ENCODE results near the gene NAPB. TPM values are rescaled to one million over a fixed set of nuclear protein-coding genes. Genes with fewer than 3 reads are reported as not detected.

Gene NAPB
- total RNA-seq, 1 experiment from 2014 or later, result 5.8 TPM

- intact Hi-C loops (cut with micrococcal nuclease; ENCODE audit: unreplicated experiment) (loop anchor here (10.0 kb wide), 1 partner anchor 278 kb away; no protein-coding TSS in a partner anchor), in situ Hi-C loops (cut with HindIII; ENCODE audit: low pct_unique_long_range_greater_than_20kb, low sequenced_read_pairs) (no loop called here)
- Histone ChIP-seq H3K27me3 (ENCODE audit: control insufficient read depth, insufficient read depth, low read length) (no peaks in the 10 kb centered on the region), H3K4me1 (ENCODE audit: control insufficient read depth, insufficient read depth, low read length) (no peaks in the 10 kb centered on the region), H3K9me3 (ENCODE audit: control insufficient read depth, insufficient read depth, low read depth, low read length) (no peaks in the 10 kb centered on the region), H3K4me3 (ENCODE audit: low read depth in 2 of 2, low read length in 2 of 2) (no peak overlapping the region), H3K36me3 (ENCODE audit: control insufficient read depth, insufficient read depth, low read length) (no peaks in the 10 kb centered on the region), H3K27ac (ENCODE audit: low read length) (no peak overlapping the region)
- POLR2A ChIA-PET, result no interaction called here
- no TSS peak for BruUV-seq (replicated peaks)
- DNase-seq (ENCODE audit: low read depth, low spot score), result no peak
- ATAC-seq, result no peak
- TF ChIP-seq CTCF (IDR thresholded peaks at IDR 0.05), result no peak
- no peak for TF ChIP-seq REST (IDR thresholded peaks at IDR 0.05; ENCODE audit: insufficient read depth in 1 of 2, low read depth in 2 of 2, low read length in 1 of 2)
- TF ChIP-seq TCF7L2 (IDR thresholded peaks at IDR 0.05; ENCODE audit: low read depth, low read length), result no peak
- CTCF ChIA-PET, result no interaction called here
These were observed 88.8 kb downstream of the NAPB start for GRCh38 chr20:23332467-23332866.

GRCh38 chr20:23331450-23332350 lies 89.6 kb downstream of the NAPB start:
- in situ Hi-C loops (cut with HindIII; ENCODE audit: low pct_unique_long_range_greater_than_20kb, low sequenced_read_pairs), result no loop called here
- BruUV-seq (replicated peaks), result no TSS peak
- POLR2A ChIA-PET, result no interaction called here
- Histone ChIP-seq H3K27ac (ENCODE audit: low read length) (no peak overlapping the region), H3K4me1 (ENCODE audit: control insufficient read depth, insufficient read depth, low read length) (no peaks in the 10 kb centered on the region), H3K4me3 (ENCODE audit: low read depth in 2 of 2, low read length in 2 of 2) (no peak overlapping the region), H3K9me3 (ENCODE audit: control insufficient read depth, insufficient read depth, low read depth, low read length) (no peaks in the 10 kb centered on the region), H3K27me3 (ENCODE audit: control insufficient read depth, insufficient read depth, low read length) (no peaks in the 10 kb centered on the region), H3K36me3 (ENCODE audit: control insufficient read depth, insufficient read depth, low read length) (no peaks in the 10 kb centered on the region)
- no peak for DNase-seq (ENCODE audit: low read depth, low spot score)
- no peak for ATAC-seq
- CTCF ChIA-PET, result no interaction called here
- intact Hi-C loops (cut with micrococcal nuclease; ENCODE audit: unreplicated experiment), result loop anchor here (10.0 kb wide), 1 partner anchor 277 kb away; no protein-coding TSS in a partner anchor
- TF ChIP-seq REST (IDR thresholded peaks at IDR 0.05; ENCODE audit: insufficient read depth in 1 of 2, low read depth in 2 of 2, low read length in 1 of 2), result no peak
- no peak for TF ChIP-seq TCF7L2 (IDR thresholded peaks at IDR 0.05; ENCODE audit: low read depth, low read length)
- no peak for TF ChIP-seq CTCF (IDR thresholded peaks at IDR 0.05)
- TF ChIP-seq POLR2AphosphoS5 (IDR thresholded peaks at IDR 0.05; ENCODE audit: low read depth, low read length), result no peak
- no peak for TF ChIP-seq SIN3A (IDR thresholded peaks at IDR 0.05; ENCODE audit: borderline replicate concordance, insufficient read depth, low read depth, low read length)
